ENCODE results near the gene ZBTB21.

The ZBTB21 gene

DNA sequence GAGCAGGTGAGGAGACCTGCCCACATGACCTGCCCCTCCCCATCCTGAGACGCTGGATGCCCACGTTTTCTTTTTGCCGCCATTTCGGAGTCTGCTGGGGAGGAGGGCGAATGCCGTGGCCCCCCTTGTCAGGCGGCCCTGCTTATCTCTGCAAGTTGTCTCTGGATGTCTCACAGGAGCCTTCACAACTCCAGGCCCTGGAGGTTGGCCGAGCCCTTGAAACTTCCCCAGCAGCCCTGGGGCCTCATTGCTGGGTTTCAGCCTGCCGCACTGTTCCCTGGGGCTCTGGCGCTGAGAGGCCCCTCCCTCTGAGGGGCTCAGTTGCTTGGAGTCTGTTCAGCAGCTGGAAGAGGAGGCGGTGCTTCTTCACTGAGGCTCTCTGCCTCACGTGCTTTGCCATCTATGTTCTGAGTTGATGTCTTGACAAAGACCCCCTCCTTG is 29.8 kb upstream of the ZBTB21 start:
- DNase-seq: no peak

DNA sequence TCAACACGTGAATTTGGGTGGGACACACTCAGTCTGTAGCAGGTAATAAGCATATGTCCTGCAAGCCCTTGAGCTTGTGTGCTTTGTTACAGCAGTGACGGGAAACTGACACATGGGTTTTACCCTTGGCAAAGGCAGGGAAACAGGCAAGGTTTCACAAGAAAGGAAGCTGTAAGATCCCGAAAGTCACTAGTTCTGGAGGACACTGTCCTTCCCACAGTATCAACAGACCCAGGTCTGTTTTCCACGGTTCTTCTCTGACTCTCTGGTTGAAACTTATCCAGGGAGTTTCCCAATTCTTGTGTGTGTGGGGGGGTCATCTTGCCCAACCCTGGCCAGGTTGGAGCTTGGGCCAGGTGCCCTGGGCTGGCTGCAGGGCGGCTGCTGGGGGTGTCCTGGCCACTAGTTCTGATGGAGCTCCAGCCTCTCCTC is 29.3 kb upstream of the ZBTB21 start:
- no peak for DNase-seq

DNA sequence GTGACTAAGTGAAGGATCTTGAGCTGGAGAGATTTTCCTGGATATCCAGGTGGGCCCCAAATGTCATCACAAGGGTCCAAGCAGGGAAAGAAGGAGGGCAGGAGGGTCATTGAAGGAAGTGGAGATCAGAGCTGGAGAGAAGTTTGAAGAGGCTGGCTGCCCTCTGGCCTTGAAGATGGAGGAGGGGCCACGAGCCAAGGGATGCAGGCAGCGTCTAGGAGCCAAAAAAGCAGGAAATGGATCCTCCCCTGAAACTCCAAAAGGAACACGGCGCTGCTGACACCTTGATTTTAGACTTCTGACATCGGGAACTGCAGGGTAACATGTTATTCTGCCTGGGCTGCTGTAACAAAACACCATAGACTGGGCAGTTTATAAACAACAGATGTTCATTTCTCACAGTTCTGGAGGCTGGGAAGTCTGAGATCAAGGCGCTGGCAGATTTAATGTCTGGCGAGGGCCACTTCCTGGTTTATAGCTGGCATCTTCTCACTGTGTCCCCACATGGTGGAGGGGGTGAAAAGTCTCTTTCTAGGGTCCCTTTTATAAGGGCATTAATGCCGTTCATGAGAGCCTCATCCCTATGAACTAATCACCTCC is 28.8 kb upstream of the ZBTB21 start:
- no peak for DNase-seq

DNA sequence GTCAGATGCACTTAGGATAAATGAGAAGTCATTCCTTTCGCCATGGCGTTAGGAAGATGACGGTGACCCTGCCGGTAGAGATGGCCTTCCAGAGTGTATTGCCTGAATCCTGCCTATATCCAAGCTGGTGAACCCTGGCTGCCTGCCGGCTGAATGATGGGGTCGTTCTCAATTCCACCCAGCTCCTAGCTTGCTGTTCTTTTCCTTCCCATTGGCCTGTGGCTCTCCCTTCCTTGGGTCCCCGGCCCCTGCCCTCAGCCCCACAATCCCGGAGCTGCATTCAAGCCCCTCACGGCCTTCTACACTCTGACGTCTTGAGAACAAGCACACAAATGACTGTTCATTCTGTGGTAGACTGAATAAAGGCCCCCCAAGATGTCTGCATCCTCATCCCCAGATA is 28.2 kb upstream of the ZBTB21 start:
- DNase-seq: no peak

DNA sequence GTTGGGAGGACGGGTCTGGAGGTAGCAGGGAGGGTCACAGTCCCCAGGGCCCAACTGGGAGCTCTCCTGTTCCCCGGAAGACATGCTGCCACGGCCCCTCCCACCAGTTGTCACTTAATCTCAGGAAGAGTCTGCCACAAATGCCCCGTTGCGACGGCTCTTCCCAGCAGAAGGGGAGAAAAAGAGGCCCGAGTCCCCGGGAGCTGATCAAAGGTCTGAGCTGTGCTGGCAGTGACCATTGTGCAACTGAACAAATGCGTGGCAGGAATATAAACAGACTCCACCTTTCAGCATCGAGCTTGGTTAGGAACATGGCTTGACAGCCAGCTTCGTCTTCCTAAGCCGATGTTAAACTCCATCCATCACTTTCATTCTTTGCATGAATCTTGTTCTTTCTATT is 27.8 kb upstream of the ZBTB21 start:
- no peak for DNase-seq

DNA sequence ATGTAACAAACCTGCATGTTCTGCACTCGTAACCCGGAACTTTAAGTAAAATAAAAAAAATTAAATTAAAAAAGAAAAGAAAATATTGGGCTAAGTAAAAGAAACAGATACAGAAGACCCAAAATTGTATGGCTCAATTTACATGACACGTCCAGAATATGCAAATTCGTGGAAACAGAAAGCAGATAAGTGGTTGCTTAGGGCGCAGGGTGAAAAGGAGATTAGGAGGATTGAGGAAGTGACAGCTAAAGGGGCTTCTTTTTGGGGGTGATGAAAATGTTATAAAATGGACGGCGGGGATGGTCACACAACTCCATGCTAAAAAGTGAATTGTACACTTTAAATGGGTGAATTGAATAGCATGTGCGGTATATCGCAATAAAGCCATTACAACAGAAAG is 27.4 kb upstream of the ZBTB21 start:
- DNase-seq: no peak

DNA sequence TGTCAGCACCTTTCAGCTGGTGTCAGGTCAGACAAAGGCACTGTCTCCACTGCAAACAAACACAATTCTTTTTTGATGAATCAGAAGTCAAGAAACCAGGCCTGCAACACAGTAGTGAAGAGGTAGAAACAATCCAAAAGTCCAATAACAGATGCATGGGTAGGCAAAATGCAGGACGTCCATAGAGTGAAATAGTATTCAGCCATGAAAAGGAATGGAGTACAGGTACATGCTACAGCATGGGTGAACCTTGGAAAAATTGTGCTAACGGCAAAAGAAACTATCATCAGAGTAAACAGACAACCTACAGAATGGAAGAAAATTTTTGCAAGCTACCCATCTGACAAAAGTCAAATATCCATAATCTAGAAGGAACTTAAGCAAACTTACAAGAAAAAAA is 26.2 kb upstream of the ZBTB21 start:
- no peak for DNase-seq

DNA sequence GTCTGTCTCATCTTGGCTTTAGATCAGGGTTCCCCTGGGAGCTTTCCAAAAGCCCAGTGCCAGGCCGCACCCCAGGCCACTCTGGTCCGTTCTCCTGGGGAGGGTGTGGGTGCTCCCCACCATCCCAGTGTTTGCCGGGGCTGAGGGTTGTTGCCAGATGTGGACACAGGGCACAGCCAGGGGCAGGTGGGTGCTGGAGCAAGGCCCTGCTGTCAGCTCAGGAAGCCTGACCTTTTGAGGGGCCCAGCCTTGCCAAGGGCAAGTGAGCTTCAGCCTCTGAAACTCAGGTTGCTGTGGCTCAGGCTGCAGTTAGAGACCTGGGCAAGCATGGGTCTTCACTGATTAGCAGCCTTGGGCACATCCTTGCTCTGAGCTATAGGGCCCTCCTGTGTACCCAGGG is 22.8 kb upstream of the ZBTB21 start:
- no peak for DNase-seq

DNA sequence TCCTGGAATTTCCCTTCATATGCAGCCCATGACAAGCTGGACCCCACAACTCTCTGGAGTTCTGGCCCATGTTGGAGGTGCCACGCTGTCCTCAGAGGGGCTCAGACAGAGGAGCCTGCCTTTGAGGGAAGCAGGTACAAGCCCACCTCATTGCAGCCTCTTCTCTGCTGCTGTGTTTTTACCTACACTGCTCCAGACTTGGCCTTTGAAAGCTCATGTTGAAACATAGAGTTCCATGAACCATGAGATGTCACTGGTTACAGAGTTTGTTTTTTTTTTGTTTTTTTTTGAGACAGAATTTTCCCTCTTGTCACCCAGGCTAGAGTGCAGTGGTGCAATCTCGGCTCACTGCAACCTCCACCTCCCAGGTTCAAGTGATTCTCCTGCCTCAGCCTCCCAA is 22.1 kb upstream of the ZBTB21 start:
- no peak for DNase-seq

DNA sequence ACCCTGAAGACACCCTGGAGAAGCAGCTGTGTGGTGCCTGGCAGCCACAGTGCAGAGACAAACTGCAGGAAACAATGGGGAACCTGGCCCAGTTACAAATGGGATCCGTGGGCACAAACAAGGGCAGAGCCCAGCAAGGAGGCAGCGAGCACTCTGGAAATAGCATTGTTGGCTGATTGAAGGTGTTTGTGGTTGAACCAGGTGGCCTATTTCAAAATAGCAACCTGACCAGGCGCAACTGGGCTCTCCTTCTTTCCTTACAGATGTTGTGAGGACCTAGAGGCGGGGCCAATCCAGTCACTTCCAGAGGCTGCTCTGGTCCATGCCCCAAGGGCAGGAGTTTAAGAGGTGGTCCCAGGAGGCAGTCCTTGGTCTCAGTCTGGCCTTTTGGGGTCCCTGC is 21.7 kb upstream of the ZBTB21 start:
- no peak for DNase-seq

DNA sequence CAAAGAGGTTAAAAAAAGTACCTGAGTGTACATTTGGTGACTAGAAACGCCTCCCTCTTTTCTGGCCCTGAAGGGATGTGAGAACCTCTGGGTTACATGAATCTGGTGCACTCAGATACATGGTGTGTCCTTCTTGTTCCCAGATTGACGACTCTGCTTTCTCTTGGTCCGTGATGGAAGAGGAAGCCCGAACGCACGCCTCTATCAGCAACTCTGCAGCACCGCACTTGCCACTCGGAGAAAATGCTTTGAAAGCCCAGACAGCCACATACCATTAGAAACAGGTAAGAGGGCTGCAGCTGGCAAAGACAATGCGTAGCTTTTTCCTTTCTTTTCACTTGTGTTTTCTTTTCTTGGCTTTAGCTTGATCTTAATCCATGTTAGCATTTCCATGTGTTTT is 21.1 kb upstream of the ZBTB21 start:
- DNase-seq: no peak

DNA sequence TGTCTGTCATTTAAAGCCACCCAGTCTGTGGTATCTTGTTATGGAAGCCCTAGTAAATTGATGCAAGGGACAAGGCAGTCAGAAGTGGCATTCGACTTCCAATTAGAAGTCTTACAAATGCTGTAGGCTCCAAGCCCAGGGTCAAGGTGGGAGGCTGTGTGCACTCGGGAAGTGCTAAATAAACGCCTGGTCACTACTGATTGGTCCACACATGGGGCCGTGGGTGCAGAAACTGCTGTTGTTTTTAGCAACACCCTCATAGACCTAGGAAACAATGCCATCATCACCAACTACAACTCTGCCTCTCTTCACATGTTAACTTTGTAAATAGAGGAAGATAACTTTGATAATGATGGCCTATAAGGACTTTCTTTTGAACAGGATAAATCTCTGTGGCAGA is 20.2 kb upstream of the ZBTB21 start:
- DNase-seq: no peak

DNA sequence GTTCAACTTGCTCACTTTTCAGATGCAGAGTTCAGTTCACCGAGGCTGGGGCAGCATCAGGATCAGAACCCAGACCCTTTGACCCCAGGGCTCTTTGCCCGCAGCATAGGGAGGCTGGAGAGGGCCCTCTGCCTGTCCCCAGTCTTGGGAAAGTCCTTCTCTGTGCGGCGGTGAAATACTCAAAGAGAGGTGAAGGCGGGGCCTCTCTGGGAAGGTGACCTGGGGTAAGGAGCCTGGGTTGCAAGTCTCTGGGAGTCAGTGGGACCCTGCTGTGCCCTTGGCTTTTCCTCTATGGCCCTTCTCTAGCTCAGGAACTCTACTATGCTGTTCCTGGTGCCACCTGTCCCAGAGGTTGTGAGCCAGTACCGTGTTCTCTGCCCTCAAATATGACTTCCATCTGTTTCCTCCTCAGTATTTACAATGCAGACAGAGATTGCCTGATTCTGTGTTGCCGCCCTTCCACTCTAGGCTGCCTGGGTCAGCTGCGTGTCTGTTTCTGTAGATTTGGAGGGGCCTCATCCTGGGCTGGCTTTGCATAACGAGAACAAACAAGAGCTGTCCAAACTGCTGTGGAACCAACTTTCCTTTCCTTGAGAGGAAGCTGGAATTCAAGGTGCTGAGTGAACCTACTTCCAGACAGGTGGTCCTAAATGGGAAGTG is 18.7 kb upstream of the ZBTB21 start:
- no peak for DNase-seq

DNA sequence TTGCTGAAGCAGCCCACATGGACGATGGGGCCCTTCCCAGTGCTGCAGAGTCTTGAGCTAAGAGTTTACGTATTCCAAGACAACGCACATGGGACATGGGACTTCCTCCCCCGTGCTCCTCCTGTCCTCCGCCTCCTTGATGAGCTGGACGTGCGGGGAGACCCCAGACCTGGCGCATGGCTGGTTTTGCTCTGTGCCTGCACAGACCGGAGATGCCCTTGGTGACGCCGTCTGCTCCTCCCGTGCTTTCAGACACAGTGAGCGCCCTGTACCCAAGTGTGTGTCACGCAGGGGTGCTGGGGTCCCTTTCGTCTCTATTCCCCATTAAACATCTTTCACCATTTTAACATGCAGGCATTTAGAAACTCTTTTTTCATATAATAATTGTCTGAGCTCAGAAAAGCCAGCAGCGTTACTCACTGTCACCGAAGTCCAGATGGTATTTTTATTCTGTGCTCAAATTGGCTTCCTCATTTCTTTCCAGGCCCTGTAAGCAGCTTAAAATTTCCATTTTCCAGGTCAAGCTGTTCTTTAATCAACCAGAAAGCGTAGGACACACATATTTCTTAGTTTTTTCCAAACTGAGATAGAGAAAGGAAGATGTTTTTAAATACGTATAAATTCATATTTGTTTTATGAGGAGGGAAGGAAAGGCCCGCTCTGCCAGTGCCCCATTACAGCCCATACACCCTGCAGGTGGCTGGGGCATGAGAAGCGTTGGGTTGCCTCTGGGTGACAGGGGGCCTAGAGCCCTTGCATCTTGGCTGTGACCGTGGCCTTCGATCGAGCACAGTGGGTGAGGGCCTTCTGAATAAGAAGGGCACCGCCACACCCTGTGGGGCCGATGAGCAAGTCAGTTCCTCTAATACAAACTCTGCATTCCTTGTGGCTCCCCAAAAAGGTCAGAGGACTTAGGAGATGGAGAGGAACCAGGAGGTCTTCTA is 17.9 kb upstream of the ZBTB21 start:
- DNase-seq: peak; percentile 50

DNA sequence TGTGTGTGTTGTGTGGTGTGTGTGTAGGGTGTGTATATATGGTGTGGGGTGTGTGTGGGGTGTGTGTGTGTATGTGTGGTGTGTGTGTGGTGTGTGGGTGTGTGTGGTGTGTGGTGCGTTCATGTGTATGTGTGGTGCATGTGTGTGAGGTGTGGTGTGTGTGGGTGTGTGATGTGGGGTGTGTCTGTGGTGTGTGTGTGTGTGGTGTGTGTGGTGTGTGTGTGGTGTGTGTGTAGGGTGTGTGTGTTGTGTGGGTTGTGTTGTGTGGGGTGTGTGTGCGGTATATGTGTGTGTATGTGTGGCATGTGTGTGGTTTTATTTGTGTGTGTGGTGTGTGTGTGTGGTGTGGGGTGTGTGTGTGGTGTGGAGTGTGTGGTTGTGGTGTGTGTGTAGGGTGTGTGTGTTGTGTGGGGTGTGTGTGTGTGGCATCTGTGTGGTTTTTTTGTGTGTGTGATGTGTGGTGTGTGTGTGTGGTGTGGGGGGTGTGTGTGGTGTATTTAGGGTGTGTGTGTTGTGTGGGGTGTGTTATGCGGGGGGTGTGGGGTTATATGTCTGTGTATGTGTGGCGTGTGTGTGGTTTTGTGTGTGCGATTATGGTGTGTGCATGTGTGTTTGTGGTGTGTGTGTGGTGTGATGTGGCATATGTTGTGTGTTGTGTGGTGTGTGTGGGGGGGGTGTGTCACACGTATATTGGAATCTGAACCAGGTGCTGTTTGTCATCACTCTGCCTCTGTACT is 17.1 kb upstream of the ZBTB21 start:
- DNase-seq: no peak

DNA sequence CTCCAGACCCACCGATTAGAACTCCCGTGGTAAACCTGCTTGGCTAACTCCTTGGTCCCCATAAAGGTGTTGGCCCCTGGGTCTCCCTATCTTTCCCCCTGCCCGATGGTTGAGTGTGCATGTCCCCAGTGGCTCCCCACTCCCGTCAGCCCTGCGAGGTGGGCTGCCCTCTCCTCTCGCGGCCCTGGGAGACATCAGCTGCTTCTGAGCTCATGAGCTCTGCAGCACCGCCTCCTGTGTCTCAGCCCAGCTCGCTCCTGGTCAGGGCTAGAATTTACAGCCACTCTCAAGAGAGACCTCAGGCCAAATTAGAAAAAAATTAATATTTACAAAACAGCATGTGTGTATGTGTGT is 15.9 kb upstream of the ZBTB21 start:
- no peak for DNase-seq

DNA sequence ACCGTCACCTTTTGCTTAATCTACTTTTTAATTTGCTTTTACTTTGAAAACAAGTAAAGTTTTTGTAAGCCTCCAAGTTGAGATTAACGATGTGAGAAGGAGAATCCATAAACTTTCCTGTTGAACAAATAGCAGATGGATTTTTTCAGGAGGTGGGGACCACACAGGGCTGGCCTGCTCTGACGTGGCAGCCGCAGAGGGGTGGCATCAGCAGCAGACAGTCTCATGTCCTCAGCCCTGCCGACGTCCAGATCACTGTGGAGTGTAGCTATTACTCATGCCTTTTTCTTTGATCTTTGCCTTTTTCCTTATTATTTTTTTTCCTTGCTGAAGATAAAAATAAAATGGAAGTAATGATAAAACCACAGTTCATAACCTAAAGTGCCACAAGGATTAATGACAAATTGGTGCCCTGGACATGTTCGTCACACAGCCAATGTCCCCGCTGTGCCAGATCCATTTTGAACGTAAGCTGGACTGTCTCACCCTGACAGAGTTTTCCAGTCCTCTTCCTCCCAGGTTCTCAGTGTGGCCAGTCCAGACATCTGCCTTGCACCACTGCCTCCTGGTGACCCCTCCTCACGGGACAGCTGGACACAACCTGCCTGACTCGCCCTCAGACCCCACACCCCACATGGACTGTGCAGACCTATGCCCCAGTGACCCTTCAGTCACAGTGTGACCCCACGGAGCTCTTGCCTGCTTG is 15.4 kb upstream of the ZBTB21 start:
- DNase-seq: no peak

DNA sequence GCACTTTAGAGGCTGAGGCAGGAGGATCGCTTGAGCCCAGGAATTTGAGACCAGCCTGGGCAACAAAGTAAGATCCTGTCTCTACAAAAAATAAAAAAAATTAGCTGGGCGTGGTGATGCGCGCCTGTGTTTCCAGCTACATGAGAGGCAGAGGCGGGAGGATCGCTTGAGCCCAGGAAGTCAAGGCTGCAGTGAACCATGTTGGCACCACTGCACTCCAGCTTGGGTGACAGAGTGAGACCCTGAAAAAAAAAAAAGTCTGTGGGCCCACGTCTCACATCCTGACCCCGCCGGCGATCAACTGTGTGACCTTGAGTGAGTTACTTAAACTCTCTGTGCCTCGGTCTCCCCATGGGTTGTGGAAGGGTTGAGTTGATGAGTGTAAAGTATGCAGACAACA is 12.7 kb upstream of the ZBTB21 start:
- DNase-seq: no peak

DNA sequence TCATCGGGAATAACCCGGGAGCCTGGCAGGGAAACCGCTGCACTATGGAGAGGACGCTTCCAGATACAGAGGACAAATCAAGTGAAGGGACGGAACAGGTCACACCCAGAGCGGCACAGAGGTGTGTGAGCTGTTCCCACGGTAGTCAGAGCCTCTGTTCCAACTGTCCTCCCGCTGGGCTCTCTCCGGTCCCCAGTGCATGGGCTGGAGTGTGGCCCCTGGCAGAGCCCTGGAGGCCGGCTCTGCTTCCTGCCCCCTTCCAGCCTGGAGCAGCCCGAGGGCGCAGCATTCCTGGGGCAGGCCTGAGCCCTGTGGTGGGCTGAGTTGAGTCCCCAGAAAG is 11.9 kb upstream of the ZBTB21 start:
- no peak for DNase-seq

DNA sequence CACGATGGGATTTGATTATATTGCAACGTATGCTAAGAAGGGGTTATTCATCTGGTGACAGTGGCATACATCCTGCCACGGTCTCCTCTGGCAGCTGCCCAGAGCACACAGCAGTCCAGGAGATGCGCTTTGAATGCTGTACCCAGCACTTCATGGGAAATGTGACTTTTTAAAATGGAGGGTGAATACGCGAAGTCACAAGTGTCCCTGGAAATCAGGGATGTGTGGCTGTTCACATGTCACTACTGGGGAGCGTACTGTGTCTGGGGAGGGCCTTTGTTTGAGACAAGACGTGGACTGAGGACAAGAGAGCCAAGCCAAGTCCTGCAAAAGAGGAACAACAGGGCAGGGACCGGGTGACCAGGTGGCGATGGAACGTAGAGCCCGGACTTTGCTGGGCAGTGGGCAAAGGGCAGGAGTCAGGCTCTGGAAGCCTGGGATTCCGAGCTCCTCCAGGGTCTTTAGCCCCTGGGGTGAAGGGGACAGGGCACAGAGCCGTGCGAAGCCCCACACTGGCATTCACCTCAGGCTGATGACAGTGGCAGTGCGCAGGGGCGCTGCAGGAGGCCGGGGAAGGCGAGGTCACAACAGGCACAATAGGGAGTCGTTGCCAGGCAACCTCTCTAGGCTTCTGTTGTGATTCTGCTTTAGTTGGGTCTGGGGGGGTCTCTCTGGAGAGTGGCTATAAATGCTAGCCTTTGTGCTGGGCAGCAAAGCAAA is 11.4 kb upstream of the ZBTB21 start:
- no peak for DNase-seq

DNA sequence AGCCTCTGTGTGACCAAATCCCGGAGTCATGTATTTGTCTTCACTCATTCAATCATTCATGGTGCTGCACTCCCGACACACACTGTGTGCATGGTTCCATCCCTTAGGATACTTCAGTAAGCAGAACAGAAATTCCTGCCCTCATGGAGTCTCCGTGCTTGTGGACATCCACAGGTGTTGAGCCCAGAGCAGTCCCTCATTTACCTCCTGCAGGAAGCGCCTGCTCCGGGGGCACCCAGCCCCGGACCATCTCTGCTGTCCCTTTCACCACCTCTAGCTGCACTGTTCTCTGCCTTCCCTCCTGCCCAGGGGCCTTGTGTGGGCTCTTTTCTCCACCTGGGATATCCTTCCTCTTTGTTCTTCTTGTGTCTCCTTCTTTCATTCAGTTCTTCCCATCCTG is 9.5 kb upstream of the ZBTB21 start:
- DNase-seq: no peak

DNA sequence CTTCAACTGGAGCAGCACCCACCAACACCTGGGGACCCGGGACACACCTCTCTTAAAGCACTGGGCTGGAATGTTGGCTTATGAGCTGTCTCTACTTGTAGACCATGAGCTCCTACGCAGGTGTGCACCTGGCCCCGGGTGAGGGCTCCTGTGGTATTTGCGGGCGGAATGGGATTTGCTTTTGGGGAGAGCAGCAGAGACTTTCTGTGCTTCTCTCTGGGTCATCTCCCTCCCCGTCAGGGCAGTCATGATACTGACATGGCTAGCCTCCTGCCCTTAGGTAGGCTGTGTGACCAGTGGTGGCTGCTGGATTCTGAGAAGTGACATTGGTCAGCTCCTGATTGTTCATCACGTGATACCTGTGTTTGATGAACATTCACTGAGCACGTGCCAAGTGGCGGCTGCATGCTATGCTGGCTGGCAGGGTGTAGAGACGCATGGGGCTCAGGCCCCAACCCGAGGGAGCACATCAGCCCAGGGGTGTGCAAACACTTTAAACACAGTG is 9.0 kb upstream of the ZBTB21 start:
- DNase-seq: no peak

Measured in right hindlimb (tissue), 1 donor.